ENCODE results near the gene ATP2B3. TPM values are rescaled to one million over a fixed set of nuclear protein-coding genes. Genes with fewer than 3 reads are reported as not detected.

Gene ATP2B3
- total RNA-seq, 1 experiment from 2014 or later: 0.35 TPM

DNA sequence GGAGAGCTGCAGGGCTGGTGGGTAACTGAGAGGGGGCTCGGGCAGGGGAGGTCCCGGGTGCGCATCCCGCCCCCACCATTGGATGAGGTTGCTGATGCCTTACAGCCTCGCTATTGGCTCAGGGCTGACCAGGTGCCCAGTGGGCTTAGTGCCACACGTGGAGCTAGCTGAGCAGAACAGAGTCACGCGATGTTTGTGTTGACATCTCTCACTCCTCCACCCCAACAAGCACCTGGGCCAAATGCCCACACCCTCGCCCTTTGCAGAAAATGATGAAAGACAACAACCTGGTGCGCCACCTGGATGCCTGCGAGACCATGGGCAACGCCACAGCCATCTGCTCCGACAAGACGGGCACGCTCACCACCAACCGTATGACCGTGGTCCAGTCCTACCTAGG lies 31.8 kb downstream of the ATP2B3 start:
- H4K8ac ChIP-seq (replicated peaks; ENCODE audit: insufficient read length, low read depth, low read length): no peak overlapping the region
- no peak overlapping the region for H2AFZ ChIP-seq (ENCODE audit: low read length)
- H3K4me2 ChIP-seq (ENCODE audit: insufficient read depth, insufficient read length, low read length): no peak overlapping the region
- H3K18ac ChIP-seq (ENCODE audit: insufficient read length, low read depth, low read length): no peak overlapping the region
- no peak overlapping the region for H3K4me3 Mint-ChIP-seq
- no peak overlapping the region for H2BK20ac ChIP-seq (ENCODE audit: low read depth, low read length, poor library complexity, severe bottlenecking)
- H3K27me3 Mint-ChIP-seq (ENCODE audit: low read depth): peaks cover 3% of the 10 kb centered on the region; the same call in 1 of the 2 replicates
- no peaks in the 10 kb centered on the region for H3K79me2 ChIP-seq (ENCODE audit: insufficient read depth, low read length)
- no peak overlapping the region for H2AK5ac ChIP-seq (ENCODE audit: insufficient read length, low read length)
- H3K79me1 ChIP-seq (ENCODE audit: insufficient read depth, low read depth, low read length, poor library complexity, severe bottlenecking): no peaks in the 10 kb centered on the region
- no peak overlapping the region; a peak in 1 of 7 replicates for H3K27ac Mint-ChIP-seq
- peaks cover 0 to 6% (median 2%) of the 10 kb centered on the region in 3 experiments; a peak in 3 of 7 replicates for H3K36me3 Mint-ChIP-seq (ENCODE audit: insufficient read depth in 1 of 3, low read depth in 3 of 3)
- no peak overlapping the region for H3K27ac ChIP-seq (ENCODE audit: insufficient read length, low read depth, low read length)
- no peaks in the 10 kb centered on the region for H3K27me3 ChIP-seq (ENCODE audit: insufficient read depth, low read length)
- no peak overlapping the region for H3K4ac ChIP-seq (ENCODE audit: low read depth, low read length)
- peaks cover 64% of the 10 kb centered on the region for H3K9me3 ChIP-seq (ENCODE audit: control insufficient read depth, low read depth, low read length)
- H3K23me2 ChIP-seq (ENCODE audit: insufficient read length, low read depth, low read length, poor library complexity, severe bottlenecking): no peaks in the 10 kb centered on the region
- H3K4me1 Mint-ChIP-seq: peaks cover 0 to 6% of the 10 kb centered on the region in 2 experiments; a peak in 1 of 4 replicates
- H2BK5ac ChIP-seq (ENCODE audit: insufficient read length, low read length): no peak overlapping the region
- no peak overlapping the region for H4K91ac ChIP-seq (ENCODE audit: insufficient read length, low read depth, low read length)
- TF ChIP-seq, protein P1, sequence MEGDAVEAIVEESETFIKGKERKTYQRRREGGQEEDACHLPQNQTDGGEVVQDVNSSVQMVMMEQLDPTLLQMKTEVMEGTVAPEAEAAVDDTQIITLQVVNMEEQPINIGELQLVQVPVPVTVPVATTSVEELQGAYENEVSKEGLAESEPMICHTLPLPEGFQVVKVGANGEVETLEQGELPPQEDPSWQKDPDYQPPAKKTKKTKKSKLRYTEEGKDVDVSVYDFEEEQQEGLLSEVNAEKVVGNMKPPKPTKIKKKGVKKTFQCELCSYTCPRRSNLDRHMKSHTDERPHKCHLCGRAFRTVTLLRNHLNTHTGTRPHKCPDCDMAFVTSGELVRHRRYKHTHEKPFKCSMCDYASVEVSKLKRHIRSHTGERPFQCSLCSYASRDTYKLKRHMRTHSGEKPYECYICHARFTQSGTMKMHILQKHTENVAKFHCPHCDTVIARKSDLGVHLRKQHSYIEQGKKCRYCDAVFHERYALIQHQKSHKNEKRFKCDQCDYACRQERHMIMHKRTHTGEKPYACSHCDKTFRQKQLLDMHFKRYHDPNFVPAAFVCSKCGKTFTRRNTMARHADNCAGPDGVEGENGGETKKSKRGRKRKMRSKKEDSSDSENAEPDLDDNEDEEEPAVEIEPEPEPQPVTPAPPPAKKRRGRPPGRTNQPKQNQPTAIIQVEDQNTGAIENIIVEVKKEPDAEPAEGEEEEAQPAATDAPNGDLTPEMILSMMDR (conservative IDR thresholded peaks at IDR 0.05): no peak
- H3K4me1 ChIP-seq (ENCODE audit: insufficient read depth, low read length): no peaks in the 10 kb centered on the region
- no peak overlapping the region for H3K23ac ChIP-seq (ENCODE audit: insufficient read length, low read depth, low read length)
- peaks cover 66 to 82% of the 10 kb centered on the region in 2 experiments for H3K9me3 Mint-ChIP-seq
- H3K14ac ChIP-seq (ENCODE audit: insufficient read depth, low read length): no peak overlapping the region
- no peak overlapping the region for H2BK15ac ChIP-seq (ENCODE audit: low read depth, low read length)
- no peak for DNase-seq
- WGBS (ENCODE audit: extremely low coverage, insufficient read length, low lambda C conversion rate): no CpG with 5 or more reads among the region's 17 CpGs
- H3T11ph ChIP-seq (ENCODE audit: low read length): no peak overlapping the region
- H4K20me1 ChIP-seq (ENCODE audit: control insufficient read depth, insufficient read depth, insufficient read length): no peaks in the 10 kb centered on the region
- no peak overlapping the region for H4K5ac ChIP-seq (ENCODE audit: insufficient read length, low read depth, low read length)
- H3K56ac ChIP-seq (ENCODE audit: insufficient read length, low read depth, low read length): no peak overlapping the region
- no peak overlapping the region for H2BK12ac ChIP-seq (ENCODE audit: insufficient read length, low read depth, low read length)
- H3K9ac ChIP-seq (ENCODE audit: extremely low read depth, insufficient read length, low read length): no peak overlapping the region
- no peak overlapping the region for H2BK120ac ChIP-seq (ENCODE audit: low read depth, low read length, poor library complexity, severe bottlenecking)

All from H9 (cell line).